GM06990 (cell line): ENCODE results near the gene TINAGL1.

ENCODE experiments used
- DNase-seq: peaks from one replicate; pipeline ENCODE4 v3.0.0-alpha.2; 2011; ENCODE audit not compliant: insufficient read length; ENCODE audit errors: extremely low read depth
- H3K27me3 ChIP-seq: replicated peaks from 2 replicates; pipeline ENCODE4 v1.6.0; 2011; ENCODE audit warnings: low read length; ENCODE audit not compliant: control insufficient read depth, insufficient read depth
- H3K36me3 ChIP-seq: 2 replicates; pipeline ENCODE4 v1.5.1; 2011; ENCODE audit warnings: low read length; ENCODE audit not compliant: control insufficient read depth, insufficient read depth
- H3K4me3 ChIP-seq: replicated peaks from 2 replicates; pipeline ENCODE4 v1.5.1; 2011; ENCODE audit warnings: low read depth, mild to moderate bottlenecking, control low read depth, low read length
- TF ChIP-seq, protein P1 (sequence below): IDR thresholded peaks from 2 replicates; pipeline ENCODE4 v1.5.1; 2011; ENCODE audit warnings: low read length, control low read depth, mild to moderate bottlenecking, inconsistent platforms; ENCODE audit not compliant: insufficient read depth, poor library complexity, severe bottlenecking

Gene TINAGL1

GRCh38 chr1:31628931-31629556 is 52.7 kb downstream of the TINAGL1 start:
- DNase-seq: no peak
- TF ChIP-seq, protein P1, sequence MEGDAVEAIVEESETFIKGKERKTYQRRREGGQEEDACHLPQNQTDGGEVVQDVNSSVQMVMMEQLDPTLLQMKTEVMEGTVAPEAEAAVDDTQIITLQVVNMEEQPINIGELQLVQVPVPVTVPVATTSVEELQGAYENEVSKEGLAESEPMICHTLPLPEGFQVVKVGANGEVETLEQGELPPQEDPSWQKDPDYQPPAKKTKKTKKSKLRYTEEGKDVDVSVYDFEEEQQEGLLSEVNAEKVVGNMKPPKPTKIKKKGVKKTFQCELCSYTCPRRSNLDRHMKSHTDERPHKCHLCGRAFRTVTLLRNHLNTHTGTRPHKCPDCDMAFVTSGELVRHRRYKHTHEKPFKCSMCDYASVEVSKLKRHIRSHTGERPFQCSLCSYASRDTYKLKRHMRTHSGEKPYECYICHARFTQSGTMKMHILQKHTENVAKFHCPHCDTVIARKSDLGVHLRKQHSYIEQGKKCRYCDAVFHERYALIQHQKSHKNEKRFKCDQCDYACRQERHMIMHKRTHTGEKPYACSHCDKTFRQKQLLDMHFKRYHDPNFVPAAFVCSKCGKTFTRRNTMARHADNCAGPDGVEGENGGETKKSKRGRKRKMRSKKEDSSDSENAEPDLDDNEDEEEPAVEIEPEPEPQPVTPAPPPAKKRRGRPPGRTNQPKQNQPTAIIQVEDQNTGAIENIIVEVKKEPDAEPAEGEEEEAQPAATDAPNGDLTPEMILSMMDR: no peak
- no peak overlapping the region for H3K4me3 ChIP-seq
- peaks cover 42% of the 10 kb centered on the region for H3K36me3 ChIP-seq
- no peaks in the 10 kb centered on the region for H3K27me3 ChIP-seq

- Histone ChIP-seq H3K27me3 (no peaks in the 10 kb centered on the region), H3K36me3 (peaks cover 39% of the 10 kb centered on the region)
- TF ChIP-seq, protein P1: no peak
Measured at GRCh38 chr1:31632649-31633048, 56.3 kb downstream of the TINAGL1 start.

DNA sequence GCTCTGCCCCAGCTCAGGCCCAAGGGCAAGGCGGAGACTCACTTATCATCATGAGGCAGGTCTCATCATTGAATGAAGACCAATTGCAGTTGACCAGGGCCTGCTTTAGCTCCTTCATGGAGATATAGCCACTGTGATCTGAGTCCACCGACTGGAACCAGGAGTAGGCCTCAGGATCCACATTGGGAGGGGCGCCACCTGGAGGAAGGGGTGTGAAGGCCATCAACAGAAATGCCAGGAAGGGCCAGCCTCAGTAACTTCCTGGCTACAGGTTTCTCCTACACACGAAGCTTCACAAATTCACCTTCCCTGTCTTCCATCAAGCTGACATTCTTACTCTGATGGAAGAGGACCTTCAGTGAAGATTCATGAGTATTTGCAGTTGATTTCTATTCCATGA is 56.8 kb downstream of the TINAGL1 start:
- TF ChIP-seq, protein P1: peak; percentile 45
- Histone ChIP-seq H3K27me3 (no peaks in the 10 kb centered on the region), H3K36me3 (peaks cover 35% of the 10 kb centered on the region), H3K4me3 (no peak overlapping the region)
- DNase-seq: no peak

More at GRCh38 chr1:31632649-31633048, 56.3 kb downstream of the TINAGL1 start:
- no peak overlapping the region for H3K4me3 ChIP-seq
- no peak for DNase-seq
